Subcutaneous abdominal adipose tissue (tissue), 5 donors: ENCODE results near the gene RNF212.

ENCODE experiments used
- H3K27ac ChIP-seq: one replicate; pipeline ENCODE4 v1.7.0; 2013; ENCODE audit warnings: low read depth, mild to moderate bottlenecking, inconsistent platforms, low read length, moderate library complexity
- H3K27me3 ChIP-seq, 5 donors: one replicate each; pipeline ENCODE4 v1.7.0; 2013; ENCODE audit warnings: low read length in 5 of 5, inconsistent platforms in 1 of 5; ENCODE audit not compliant: control insufficient read depth in 5 of 5, insufficient read depth in 4 of 5
- H3K36me3 ChIP-seq, 5 donors: one replicate each; pipeline ENCODE4 v1.7.0; 2013; ENCODE audit warnings: low read length in 5 of 5; ENCODE audit not compliant: control insufficient read depth in 5 of 5, insufficient read depth in 5 of 5
- H3K4me1 ChIP-seq, 5 donors: one replicate each; pipeline ENCODE4 v1.7.0; 2013; ENCODE audit warnings: low read length in 5 of 5, mild to moderate bottlenecking in 3 of 5, moderate library complexity in 1 of 5; ENCODE audit not compliant: control insufficient read depth in 5 of 5, insufficient read depth in 5 of 5
- H3K4me3 ChIP-seq, 5 donors: one replicate each; pipeline ENCODE4 v1.7.0; 2013; ENCODE audit warnings: low read length in 5 of 5, low read depth in 1 of 5
- H3K9ac ChIP-seq, 5 donors: one replicate each; pipeline ENCODE4 v1.7.0; 2013; ENCODE audit warnings: low read length in 5 of 5, mild to moderate bottlenecking in 4 of 5, moderate library complexity in 3 of 5
- H3K9me3 ChIP-seq, 5 donors: one replicate each; pipeline ENCODE4 v1.7.0; 2013; ENCODE audit warnings: low read length in 5 of 5; ENCODE audit not compliant: control insufficient read depth in 5 of 5
- donor health status: healthy.
- donor health status: healthy.
- donor health status: healthy.
- donor health status: healthy.
- donor health status: healthy.

The RNF212 gene

DNA sequence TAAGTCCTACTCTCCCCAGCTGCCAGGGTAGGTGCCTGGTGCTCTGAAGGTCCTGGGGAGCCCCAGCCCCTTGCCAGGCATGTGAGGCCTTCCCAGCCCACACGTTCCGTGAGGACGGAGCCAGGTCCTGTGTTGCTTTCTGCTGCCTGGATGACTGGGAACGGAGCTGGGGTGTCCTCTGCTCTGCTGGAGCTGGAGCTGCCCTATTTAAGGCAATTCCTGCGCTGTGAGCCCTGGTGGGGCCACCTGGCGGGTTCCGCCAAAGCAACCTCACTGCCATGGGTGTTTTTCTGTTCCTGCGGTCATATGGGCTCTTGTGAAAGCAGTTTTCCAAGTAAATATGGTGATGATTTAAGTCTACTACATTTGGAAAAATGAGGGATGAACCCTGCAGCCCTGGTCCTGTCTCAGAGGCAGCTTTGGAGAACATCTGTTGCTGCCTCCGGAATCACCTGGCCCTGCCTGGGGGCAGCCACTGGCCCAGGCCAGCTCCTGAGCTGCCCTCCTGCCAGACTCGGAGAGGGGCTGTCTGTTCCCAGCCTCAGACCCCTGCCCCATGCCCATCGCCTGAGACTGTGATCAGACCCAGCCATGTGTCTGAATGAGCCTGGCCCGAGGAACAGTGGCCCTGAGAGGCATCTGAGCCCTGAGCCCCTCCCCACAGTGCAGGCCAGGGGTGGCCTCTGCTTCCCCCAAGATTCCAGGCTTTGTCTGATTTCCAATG lies 68.7 kb downstream of the RNF212 start:
- Histone ChIP-seq H3K9ac (no peak overlapping the region), H3K4me3 (no peak overlapping the region), H3K27me3 (peaks cover 14 to 42% (median 33%) of the 10 kb centered on the region in 5 donors), H3K9me3 (no peaks in the 10 kb centered on the region), H3K36me3 (no peaks in the 10 kb centered on the region), H3K4me1 (peaks cover 8 to 59% (median 52%) of the 10 kb centered on the region in 5 donors), H3K27ac (peak overlapping the region; percentile 69)

DNA sequence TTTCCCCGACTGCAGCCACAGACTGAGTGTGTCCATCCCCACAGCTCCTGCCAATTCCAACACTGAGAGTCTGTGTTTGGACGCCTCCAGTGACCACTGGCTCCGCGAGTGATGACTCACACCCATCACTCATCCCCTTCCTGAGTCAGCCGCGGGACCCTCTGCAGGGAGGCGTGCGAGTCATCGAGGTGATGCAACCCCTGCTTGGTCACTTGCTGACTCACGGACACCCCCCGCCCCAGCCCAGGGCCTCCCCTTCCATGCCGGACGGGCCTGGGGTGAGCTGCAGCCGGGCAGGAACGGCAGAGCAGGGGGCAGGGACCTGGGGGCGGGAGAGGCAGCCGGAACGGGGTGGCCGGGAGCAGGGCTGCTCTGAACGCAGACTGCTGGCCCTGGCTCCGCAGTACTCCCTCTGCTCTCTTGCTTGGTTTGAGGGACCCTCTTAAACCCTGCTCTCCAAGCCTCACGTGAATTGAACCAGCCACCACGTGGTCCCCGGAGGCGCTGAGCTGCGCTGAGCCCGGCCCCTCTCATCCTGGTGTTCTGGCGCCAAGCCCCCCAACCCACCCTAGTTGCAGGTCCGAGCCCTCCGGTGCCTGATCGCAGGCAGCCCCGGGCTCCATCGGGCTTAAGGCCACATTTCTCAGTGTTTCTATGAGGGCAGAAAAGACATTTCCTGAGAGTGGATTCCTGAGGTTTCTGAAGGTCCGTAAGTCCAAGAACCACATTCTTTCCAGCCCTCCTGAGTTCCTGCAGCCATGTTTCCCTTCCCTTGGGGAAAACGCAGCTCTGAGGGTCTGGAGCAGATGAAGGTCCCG lies 69.5 kb downstream of the RNF212 start:
- Histone ChIP-seq H3K4me3 (no peak overlapping the region), H3K9me3 (no peaks in the 10 kb centered on the region), H3K27me3 (peaks cover 14 to 42% (median 33%) of the 10 kb centered on the region in 5 donors), H3K4me1 (peaks cover 8 to 65% (median 57%) of the 10 kb centered on the region in 5 donors), H3K27ac (peak overlapping the region; percentile 69), H3K9ac (peak overlapping the region in 1 of 5 donors; percentile 38), H3K36me3 (no peaks in the 10 kb centered on the region)

DNA sequence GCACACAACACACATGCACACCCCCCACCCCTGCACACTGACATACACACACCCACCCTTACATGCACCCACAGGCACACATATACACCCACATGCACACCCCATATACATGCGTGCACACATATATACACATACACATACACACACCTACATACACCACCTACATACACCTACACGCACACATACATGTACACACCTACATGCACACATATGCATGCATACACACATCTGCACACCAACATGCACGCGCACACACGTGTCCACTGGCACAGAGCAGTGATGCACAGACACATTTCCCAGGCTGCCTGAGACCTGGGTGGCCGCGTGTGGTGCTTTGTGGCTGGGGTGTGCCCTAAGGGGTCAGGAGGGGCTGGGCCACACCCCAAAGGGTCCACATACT lies 70.2 kb downstream of the RNF212 start:
- no peak overlapping the region for H3K4me3 ChIP-seq
- H3K9ac ChIP-seq: no peak overlapping the region
- H3K36me3 ChIP-seq: no peaks in the 10 kb centered on the region
- H3K27me3 ChIP-seq: peaks cover 14 to 42% (median 33%) of the 10 kb centered on the region in 5 donors
- no peak overlapping the region for H3K27ac ChIP-seq
- H3K4me1 ChIP-seq: peaks cover 8 to 65% (median 57%) of the 10 kb centered on the region in 5 donors
- no peaks in the 10 kb centered on the region for H3K9me3 ChIP-seq

GRCh38 chr4:1042352-1043055 lies 70.9 kb downstream of the RNF212 start:
- Histone ChIP-seq H3K4me1 (peaks cover 8 to 58% (median 53%) of the 10 kb centered on the region in 5 donors), H3K4me3 (no peak overlapping the region), H3K9ac (no peak overlapping the region), H3K27me3 (peaks cover 14 to 42% (median 33%) of the 10 kb centered on the region in 5 donors), H3K9me3 (no peaks in the 10 kb centered on the region), H3K36me3 (no peaks in the 10 kb centered on the region), H3K27ac (no peak overlapping the region)

DNA sequence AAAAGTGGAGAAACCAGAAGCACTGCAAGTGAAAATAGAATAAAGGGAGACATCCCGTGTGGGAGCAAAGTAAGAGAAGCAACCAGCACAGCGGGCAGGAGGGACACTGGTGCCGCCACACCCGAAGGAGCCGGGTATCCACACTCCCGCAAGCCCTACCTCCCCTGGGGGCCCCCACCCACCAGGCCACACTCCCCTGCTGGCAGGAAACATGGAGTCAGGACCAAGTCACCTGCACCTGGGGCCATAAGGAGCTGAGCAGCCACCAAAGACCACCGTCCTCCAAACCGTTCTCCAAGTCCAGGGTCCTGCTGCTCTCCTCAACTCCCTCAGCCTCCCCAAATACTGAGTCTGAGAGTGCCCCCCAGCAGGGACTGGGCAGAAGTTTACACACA lies 71.4 kb downstream of the RNF212 start:
- H3K4me1 ChIP-seq: peaks cover 6 to 57% (median 47%) of the 10 kb centered on the region in 5 donors
- H3K27ac ChIP-seq: no peak overlapping the region
- peak overlapping the region in 1 of 5 donors; percentile 2 for H3K4me3 ChIP-seq

GRCh38 chr4:1041147-1041935 lies 72.0 kb downstream of the RNF212 start:
- Histone ChIP-seq H3K36me3 (no peaks in the 10 kb centered on the region), H3K9me3 (no peaks in the 10 kb centered on the region), H3K4me1 (peaks cover 6 to 55% (median 45%) of the 10 kb centered on the region in 5 donors), H3K27ac (no peak overlapping the region), H3K9ac (no peak overlapping the region), H3K4me3 (peak overlapping the region in 1 of 5 donors; percentile 2), H3K27me3 (peaks cover 14 to 42% (median 33%) of the 10 kb centered on the region in 5 donors)

More for the DNA sequence above, 71.4 kb downstream of the RNF212 start:
- Histone ChIP-seq H3K9ac (no peak overlapping the region), H3K9me3 (no peaks in the 10 kb centered on the region), H3K27me3 (peaks cover 14 to 42% (median 33%) of the 10 kb centered on the region in 5 donors), H3K36me3 (no peaks in the 10 kb centered on the region)

- peaks cover 14 to 42% (median 33%) of the 10 kb centered on the region in 5 donors for H3K27me3 ChIP-seq
- no peak overlapping the region for H3K27ac ChIP-seq
- no peak overlapping the region for H3K9ac ChIP-seq
- no peak overlapping the region for H3K4me3 ChIP-seq
- no peaks in the 10 kb centered on the region for H3K36me3 ChIP-seq
- peaks cover 6 to 62% (median 48%) of the 10 kb centered on the region in 5 donors for H3K4me1 ChIP-seq
- H3K9me3 ChIP-seq: no peaks in the 10 kb centered on the region
Measured at GRCh38 chr4:1040344-1041146, 72.8 kb downstream of the RNF212 start.

DNA sequence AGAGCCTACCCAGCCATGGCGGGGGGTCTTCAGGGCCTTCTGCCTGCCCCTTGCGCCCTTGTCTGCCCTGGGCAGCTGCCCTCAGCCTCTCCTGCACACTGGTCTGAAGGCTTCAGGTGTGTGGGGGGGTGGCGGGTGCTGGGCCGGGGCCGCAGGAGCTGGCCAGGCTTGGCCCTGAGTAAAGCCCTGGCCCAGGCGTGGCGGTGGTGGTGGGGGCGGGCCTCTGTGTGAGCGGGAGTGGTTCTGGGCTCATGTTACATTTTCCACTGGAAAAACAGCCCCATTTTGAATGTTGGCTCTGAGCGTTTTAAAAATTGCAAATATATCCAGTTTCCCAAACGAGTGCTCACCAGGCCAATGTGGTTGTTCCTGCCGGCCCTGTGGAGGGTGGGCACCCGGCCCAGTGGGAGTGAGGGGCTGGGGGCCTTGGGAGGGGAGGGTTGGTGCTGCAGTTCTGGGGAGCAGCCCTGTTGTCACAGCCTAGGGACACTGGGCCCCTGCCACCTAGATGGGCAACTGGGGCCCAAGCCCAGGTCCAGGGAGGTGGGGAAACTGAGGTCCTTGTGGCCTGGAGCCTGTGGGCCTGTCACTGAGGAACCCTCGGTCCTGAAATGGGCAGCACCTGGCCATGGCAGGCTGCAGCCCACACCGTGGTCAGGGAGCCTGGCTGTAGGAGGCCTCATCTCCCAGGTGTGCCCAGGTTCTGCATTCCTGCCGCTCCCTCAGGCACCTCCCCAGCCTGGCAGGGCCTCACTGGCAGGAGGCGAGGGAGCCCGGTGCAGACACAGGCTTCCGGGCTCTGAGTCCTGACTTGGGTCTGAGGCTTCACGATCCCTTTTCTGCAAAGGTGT lies 73.6 kb downstream of the RNF212 start:
- Histone ChIP-seq H3K27ac (peak overlapping the region; percentile 46), H3K4me1 (peaks cover 6 to 70% (median 51%) of the 10 kb centered on the region in 5 donors), H3K9me3 (no peaks in the 10 kb centered on the region), H3K27me3 (peaks cover 11 to 35% (median 25%) of the 10 kb centered on the region in 5 donors), H3K36me3 (no peaks in the 10 kb centered on the region), H3K4me3 (no peak overlapping the region), H3K9ac (peak overlapping the region in 1 of 5 donors; percentile 25)
